MM.1S (cell line): Measurements from ENCODE around the gene AKT1S1.

Experiments
- DNase-seq: peaks from one replicate; pipeline ENCODE4 v3.0.0-alpha.2; 2015
- H2AFZ ChIP-seq: fragments of 300-600 bp; sonication (generic); 2 replicates; pipeline ENCODE4 v1.6.0; 2016; ENCODE audit warnings: antibody characterized with exemption, low read length
- H3F3A ChIP-seq: fragments of 300-600 bp; sonication (generic); 2 replicates; pipeline ENCODE4 v1.6.1; 2016; ENCODE audit warnings: mild to moderate bottlenecking, antibody characterized with exemption, low read length, moderate library complexity, mixed read lengths; ENCODE audit not compliant: insufficient read depth
- H3K27ac ChIP-seq: fragments of 300-600 bp; sonication (generic); 2 replicates; pipeline ENCODE4 v1.5.1; 2016; ENCODE audit warnings: mild to moderate bottlenecking, low read length
- H3K27me3 ChIP-seq: fragments of 300-600 bp; sonication (generic); replicated peaks from 2 replicates; pipeline ENCODE4 v1.6.0; 2016; ENCODE audit warnings: low read length; ENCODE audit not compliant: insufficient read depth
- H3K36me3 ChIP-seq: fragments of 300-600 bp; sonication (generic); replicated peaks from 2 replicates; pipeline ENCODE4 v1.6.1; 2016; ENCODE audit warnings: mild to moderate bottlenecking, low read length, mixed read lengths; ENCODE audit not compliant: insufficient read depth
- H3K4me1 ChIP-seq: fragments of 300-600 bp; sonication (generic); 2 replicates; pipeline ENCODE4 v1.6.1; 2016; ENCODE audit warnings: low read length, mixed read lengths
- H3K4me2 ChIP-seq: fragments of 300-600 bp; sonication (generic); 2 replicates; pipeline ENCODE4 v1.6.0; 2016; ENCODE audit warnings: low read depth, low read length
- H3K4me3 ChIP-seq: fragments of 300-600 bp; sonication (generic); 2 replicates; pipeline ENCODE4 v1.5.1; 2016; ENCODE audit warnings: low read length, mixed read lengths
- H3K79me2 ChIP-seq: fragments of 300-600 bp; sonication (generic); 2 replicates; pipeline ENCODE4 v1.6.1; 2016; ENCODE audit warnings: mixed run types, low read length, mixed read lengths
- H3K9ac ChIP-seq: fragments of 300-600 bp; sonication (generic); 2 replicates; pipeline ENCODE4 v1.6.1; 2016; ENCODE audit warnings: low read length, mixed read lengths
- H3K9me2 ChIP-seq: fragments of 300-600 bp; sonication (generic); replicated peaks from 2 replicates; pipeline ENCODE4 v1.6.1; 2016; ENCODE audit warnings: mild to moderate bottlenecking, low read length, mixed read lengths; ENCODE audit not compliant: insufficient read depth
- H3K9me3 ChIP-seq: fragments of 300-600 bp; sonication (generic); replicated peaks from 2 replicates; pipeline ENCODE4 v1.6.1; 2016; ENCODE audit warnings: mild to moderate bottlenecking, low read length, mixed read lengths; ENCODE audit not compliant: insufficient read depth
- H4K20me1 ChIP-seq: fragments of 300-600 bp; sonication (generic); 2 replicates; pipeline ENCODE4 v1.6.1; 2016; ENCODE audit warnings: mild to moderate bottlenecking, low read length, moderate library complexity, mixed read lengths; ENCODE audit not compliant: insufficient read depth
- EZH2 ChIP-seq: fragments of 300-600 bp; sonication (generic); optimal IDR thresholded peaks from 2 replicates; pipeline ENCODE3; 2017; ENCODE audit warnings: low read depth, mild to moderate bottlenecking, antibody characterized with exemption, low read length, mixed read lengths
- EZH2phosphoT487 ChIP-seq: fragments of 300-600 bp; sonication (generic); IDR thresholded peaks from 2 replicates; pipeline ENCODE4 v1.6.1; 2018; ENCODE audit warnings: antibody characterized with exemption, low read length
- TF ChIP-seq, protein P1 (sequence below): fragments of 300-600 bp; sonication (generic); IDR thresholded peaks from 2 replicates; pipeline ENCODE4 v1.5.1; 2016; ENCODE audit warnings: antibody characterized with exemption, low read length, mixed read lengths

Gene AKT1S1

GRCh38 chr19:49866933-49867782 is 10.0 kb downstream of the AKT1S1 start, which contains the start of gene PNKP:
PNKP (minus strand) TSS chr19:49867576; CDS start chr19:49867204, 372 bp downstream.
- peaks cover 35% of the 10 kb centered on the region for H3F3A ChIP-seq
- DNase-seq = peak; percentile 95
- peak within 1 kb of the TSS; percentile 94 for H3K4me2 ChIP-seq
- H4K20me1 ChIP-seq = no peaks in the 10 kb centered on the region
- peak within 1 kb of the TSS; percentile 83 for H2AFZ ChIP-seq
- H3K4me1 ChIP-seq = peaks cover 30% of the 10 kb centered on the region
- peaks cover 7% of the 10 kb centered on the region for H3K36me3 ChIP-seq
- peak within 1 kb of the TSS; percentile 82 for H3K4me3 ChIP-seq
- peak within 1 kb of the TSS; percentile 83 for H3K9ac ChIP-seq
- no peaks in the 10 kb centered on the region for H3K27me3 ChIP-seq
- no peaks in the 10 kb centered on the region for H3K9me3 ChIP-seq
- H3K79me2 ChIP-seq = peaks cover 47% of the 10 kb centered on the region
- H3K27ac ChIP-seq = peak within 1 kb of the TSS; percentile 96
- TF ChIP-seq EZH2 = no peak
- TF ChIP-seq EZH2phosphoT487 = no peak
- TF ChIP-seq, protein P1, sequence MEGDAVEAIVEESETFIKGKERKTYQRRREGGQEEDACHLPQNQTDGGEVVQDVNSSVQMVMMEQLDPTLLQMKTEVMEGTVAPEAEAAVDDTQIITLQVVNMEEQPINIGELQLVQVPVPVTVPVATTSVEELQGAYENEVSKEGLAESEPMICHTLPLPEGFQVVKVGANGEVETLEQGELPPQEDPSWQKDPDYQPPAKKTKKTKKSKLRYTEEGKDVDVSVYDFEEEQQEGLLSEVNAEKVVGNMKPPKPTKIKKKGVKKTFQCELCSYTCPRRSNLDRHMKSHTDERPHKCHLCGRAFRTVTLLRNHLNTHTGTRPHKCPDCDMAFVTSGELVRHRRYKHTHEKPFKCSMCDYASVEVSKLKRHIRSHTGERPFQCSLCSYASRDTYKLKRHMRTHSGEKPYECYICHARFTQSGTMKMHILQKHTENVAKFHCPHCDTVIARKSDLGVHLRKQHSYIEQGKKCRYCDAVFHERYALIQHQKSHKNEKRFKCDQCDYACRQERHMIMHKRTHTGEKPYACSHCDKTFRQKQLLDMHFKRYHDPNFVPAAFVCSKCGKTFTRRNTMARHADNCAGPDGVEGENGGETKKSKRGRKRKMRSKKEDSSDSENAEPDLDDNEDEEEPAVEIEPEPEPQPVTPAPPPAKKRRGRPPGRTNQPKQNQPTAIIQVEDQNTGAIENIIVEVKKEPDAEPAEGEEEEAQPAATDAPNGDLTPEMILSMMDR = no peak
- no peaks in the 10 kb centered on the region for H3K9me2 ChIP-seq

- no peak overlapping the region for H3K9ac ChIP-seq
- no peak for DNase-seq
Observed at GRCh38 chr19:49864890-49865289, 12.3 kb downstream of the AKT1S1 start.

GRCh38 chr19:49863935-49864320 is 13.2 kb downstream of the AKT1S1 start:
- Histone ChIP-seq H2AFZ (no peak overlapping the region), H3K36me3 (peaks cover 7% of the 10 kb centered on the region), H3K9me2 (no peaks in the 10 kb centered on the region), H4K20me1 (no peaks in the 10 kb centered on the region), H3K79me2 (peaks cover 41% of the 10 kb centered on the region), H3K9ac (no peak overlapping the region), H3K9me3 (no peaks in the 10 kb centered on the region), H3K4me1 (peaks cover 16% of the 10 kb centered on the region), H3F3A (peaks cover 24% of the 10 kb centered on the region), H3K4me3 (no peak overlapping the region), H3K27ac (no peak overlapping the region), H3K4me2 (no peak overlapping the region), H3K27me3 (no peaks in the 10 kb centered on the region)
- DNase-seq = no peak
- TF ChIP-seq EZH2 (no peak), EZH2phosphoT487 (no peak)
- TF ChIP-seq, protein P1 = no peak

More at GRCh38 chr19:49864890-49865289, 12.3 kb downstream of the AKT1S1 start:
- H3K27ac ChIP-seq = no peak overlapping the region
- peaks cover 41% of the 10 kb centered on the region for H3K79me2 ChIP-seq
- no peaks in the 10 kb centered on the region for H4K20me1 ChIP-seq
- TF ChIP-seq EZH2 = no peak
- TF ChIP-seq, protein P1 = no peak
- TF ChIP-seq EZH2phosphoT487 = no peak
- H3K4me3 ChIP-seq = no peak overlapping the region
- H2AFZ ChIP-seq = no peak overlapping the region
- no peaks in the 10 kb centered on the region for H3K27me3 ChIP-seq
- H3K9me2 ChIP-seq = no peaks in the 10 kb centered on the region
- H3K4me1 ChIP-seq = peaks cover 18% of the 10 kb centered on the region
- H3F3A ChIP-seq = peaks cover 26% of the 10 kb centered on the region
- no peak overlapping the region for H3K4me2 ChIP-seq
- peaks cover 7% of the 10 kb centered on the region for H3K36me3 ChIP-seq
- H3K9me3 ChIP-seq = no peaks in the 10 kb centered on the region
